ENCODE data around the gene CYBB.

Gene CYBB

GRCh38 chrX:37779857-37780256, at the start of gene CYBB:
CYBB (plus strand) TSS chrX:37780059; CDS start chrX:37780078, 19 bp downstream.
- H3K36me3 ChIP-seq (ENCODE audit: control insufficient read depth, insufficient read depth, low read length): no peaks in the 10 kb centered on the region
- H3K9me3 ChIP-seq (ENCODE audit: control insufficient read depth, insufficient read depth, low read depth, low read length): no peaks in the 10 kb centered on the region
- no peaks in the 10 kb centered on the region for H3K4me1 ChIP-seq (ENCODE audit: control insufficient read depth, insufficient read depth, low read length)
- H3K27ac ChIP-seq (ENCODE audit: low read depth, low read length): no peak within 1 kb of the TSS
- no peak within 1 kb of the TSS for H3K9ac ChIP-seq (ENCODE audit: low read length)
- H3K27me3 ChIP-seq (ENCODE audit: control insufficient read depth, insufficient read depth, low read length): no peaks in the 10 kb centered on the region; the same call in 1 of the 2 replicates
- H3K4me3 ChIP-seq (ENCODE audit: low read depth, low read length): no peak within 1 kb of the TSS

GRCh38 chrX:37745354-37745753, 34.5 kb upstream of the CYBB start:
- H3K9ac ChIP-seq (ENCODE audit: low read length): no peak overlapping the region
- H3K27ac ChIP-seq (ENCODE audit: low read depth, low read length): no peak overlapping the region
- no peaks in the 10 kb centered on the region; the same call in 1 of the 2 replicates for H3K27me3 ChIP-seq (ENCODE audit: control insufficient read depth, insufficient read depth, low read length)
- H3K9me3 ChIP-seq (ENCODE audit: control insufficient read depth, insufficient read depth, low read depth, low read length): no peaks in the 10 kb centered on the region
- H3K4me3 ChIP-seq (ENCODE audit: low read depth, low read length): no peak overlapping the region
- no peaks in the 10 kb centered on the region for H3K36me3 ChIP-seq (ENCODE audit: control insufficient read depth, insufficient read depth, low read length)
- H3K4me1 ChIP-seq (ENCODE audit: control insufficient read depth, insufficient read depth, low read length): no peaks in the 10 kb centered on the region

- no peaks in the 10 kb centered on the region; the same call in 1 of the 2 replicates for H3K27me3 ChIP-seq (ENCODE audit: control insufficient read depth, insufficient read depth, low read length)
- no peak overlapping the region for H3K9ac ChIP-seq (ENCODE audit: low read length)
- no peaks in the 10 kb centered on the region for H3K9me3 ChIP-seq (ENCODE audit: control insufficient read depth, insufficient read depth, low read depth, low read length)
- no peaks in the 10 kb centered on the region for H3K36me3 ChIP-seq (ENCODE audit: control insufficient read depth, insufficient read depth, low read length)
- H3K27ac ChIP-seq (ENCODE audit: low read depth, low read length): no peak overlapping the region
- no peaks in the 10 kb centered on the region for H3K4me1 ChIP-seq (ENCODE audit: control insufficient read depth, insufficient read depth, low read length)
- H3K4me3 ChIP-seq (ENCODE audit: low read depth, low read length): no peak overlapping the region
Measured at GRCh38 chrX:37745835-37746217, 34.0 kb upstream of the CYBB start.

- H3K27ac ChIP-seq (ENCODE audit: low read depth, low read length): no peak overlapping the region
- no peaks in the 10 kb centered on the region for H3K4me1 ChIP-seq (ENCODE audit: control insufficient read depth, insufficient read depth, low read length)
- no peaks in the 10 kb centered on the region for H3K36me3 ChIP-seq (ENCODE audit: control insufficient read depth, insufficient read depth, low read length)
- H3K9ac ChIP-seq (ENCODE audit: low read length): no peak overlapping the region
- H3K27me3 ChIP-seq (ENCODE audit: control insufficient read depth, insufficient read depth, low read length): no peaks in the 10 kb centered on the region; the same call in 1 of the 2 replicates
- H3K4me3 ChIP-seq (ENCODE audit: low read depth, low read length): no peak overlapping the region
- H3K9me3 ChIP-seq (ENCODE audit: control insufficient read depth, insufficient read depth, low read depth, low read length): no peaks in the 10 kb centered on the region
Measured at GRCh38 chrX:37746218-37746941, 33.5 kb upstream of the CYBB start.

GRCh38 chrX:37746951-37747350, 32.9 kb upstream of the CYBB start:
- no peaks in the 10 kb centered on the region for H3K4me1 ChIP-seq (ENCODE audit: control insufficient read depth, insufficient read depth, low read length)
- no peak overlapping the region for H3K9ac ChIP-seq (ENCODE audit: low read length)
- H3K4me3 ChIP-seq (ENCODE audit: low read depth, low read length): no peak overlapping the region
- no peak overlapping the region for H3K27ac ChIP-seq (ENCODE audit: low read depth, low read length)
- H3K36me3 ChIP-seq (ENCODE audit: control insufficient read depth, insufficient read depth, low read length): no peaks in the 10 kb centered on the region
- no peaks in the 10 kb centered on the region; the same call in 1 of the 2 replicates for H3K27me3 ChIP-seq (ENCODE audit: control insufficient read depth, insufficient read depth, low read length)
- H3K9me3 ChIP-seq (ENCODE audit: control insufficient read depth, insufficient read depth, low read depth, low read length): no peaks in the 10 kb centered on the region

GRCh38 chrX:37752281-37752680, 27.6 kb upstream of the CYBB start:
- H3K4me1 ChIP-seq (ENCODE audit: control insufficient read depth, insufficient read depth, low read length): no peaks in the 10 kb centered on the region
- H3K9me3 ChIP-seq (ENCODE audit: control insufficient read depth, insufficient read depth, low read depth, low read length): no peaks in the 10 kb centered on the region
- H3K27ac ChIP-seq (ENCODE audit: low read depth, low read length): no peak overlapping the region
- H3K36me3 ChIP-seq (ENCODE audit: control insufficient read depth, insufficient read depth, low read length): no peaks in the 10 kb centered on the region
- no peak overlapping the region for H3K9ac ChIP-seq (ENCODE audit: low read length)
- H3K4me3 ChIP-seq (ENCODE audit: low read depth, low read length): no peak overlapping the region
- no peaks in the 10 kb centered on the region; the same call in 1 of the 2 replicates for H3K27me3 ChIP-seq (ENCODE audit: control insufficient read depth, insufficient read depth, low read length)

- H3K4me3 ChIP-seq (ENCODE audit: low read depth, low read length): no peak overlapping the region
- no peaks in the 10 kb centered on the region for H3K36me3 ChIP-seq (ENCODE audit: control insufficient read depth, insufficient read depth, low read length)
- no peak overlapping the region for H3K9ac ChIP-seq (ENCODE audit: low read length)
- H3K27ac ChIP-seq (ENCODE audit: low read depth, low read length): no peak overlapping the region
- H3K27me3 ChIP-seq (ENCODE audit: control insufficient read depth, insufficient read depth, low read length): no peaks in the 10 kb centered on the region; the same call in 1 of the 2 replicates
- no peaks in the 10 kb centered on the region for H3K9me3 ChIP-seq (ENCODE audit: control insufficient read depth, insufficient read depth, low read depth, low read length)
- no peaks in the 10 kb centered on the region for H3K4me1 ChIP-seq (ENCODE audit: control insufficient read depth, insufficient read depth, low read length)
Measured at GRCh38 chrX:37752936-37753335, 26.9 kb upstream of the CYBB start.

GRCh38 chrX:37753384-37753783, 26.5 kb upstream of the CYBB start:
- Histone ChIP-seq H3K27ac (ENCODE audit: low read depth, low read length) (no peak overlapping the region), H3K4me3 (ENCODE audit: low read depth, low read length) (no peak overlapping the region), H3K4me1 (ENCODE audit: control insufficient read depth, insufficient read depth, low read length) (no peaks in the 10 kb centered on the region), H3K9me3 (ENCODE audit: control insufficient read depth, insufficient read depth, low read depth, low read length) (no peaks in the 10 kb centered on the region), H3K36me3 (ENCODE audit: control insufficient read depth, insufficient read depth, low read length) (no peaks in the 10 kb centered on the region), H3K27me3 (ENCODE audit: control insufficient read depth, insufficient read depth, low read length) (peaks cover 3% of the 10 kb centered on the region; the same call in 1 of the 2 replicates), H3K9ac (ENCODE audit: low read length) (no peak overlapping the region)

- H3K4me1 ChIP-seq (ENCODE audit: control insufficient read depth, insufficient read depth, low read length): no peaks in the 10 kb centered on the region
- no peaks in the 10 kb centered on the region for H3K9me3 ChIP-seq (ENCODE audit: control insufficient read depth, insufficient read depth, low read depth, low read length)
- H3K4me3 ChIP-seq (ENCODE audit: low read depth, low read length): no peak overlapping the region
- H3K27me3 ChIP-seq (ENCODE audit: control insufficient read depth, insufficient read depth, low read length): peaks cover 3% of the 10 kb centered on the region; the same call in 1 of the 2 replicates
- no peak overlapping the region for H3K9ac ChIP-seq (ENCODE audit: low read length)
- no peaks in the 10 kb centered on the region for H3K36me3 ChIP-seq (ENCODE audit: control insufficient read depth, insufficient read depth, low read length)
- H3K27ac ChIP-seq (ENCODE audit: low read depth, low read length): no peak overlapping the region
Measured at GRCh38 chrX:37754516-37754915, 25.3 kb upstream of the CYBB start.

- Histone ChIP-seq H3K27ac (ENCODE audit: low read depth, low read length) (no peak overlapping the region), H3K9ac (ENCODE audit: low read length) (no peak overlapping the region), H3K4me3 (ENCODE audit: low read depth, low read length) (no peak overlapping the region), H3K9me3 (ENCODE audit: control insufficient read depth, insufficient read depth, low read depth, low read length) (no peaks in the 10 kb centered on the region), H3K4me1 (ENCODE audit: control insufficient read depth, insufficient read depth, low read length) (no peaks in the 10 kb centered on the region), H3K36me3 (ENCODE audit: control insufficient read depth, insufficient read depth, low read length) (no peaks in the 10 kb centered on the region), H3K27me3 (ENCODE audit: control insufficient read depth, insufficient read depth, low read length) (peaks cover 3% of the 10 kb centered on the region; the same call in 1 of the 2 replicates)
Measured at GRCh38 chrX:37755025-37755424, 24.8 kb upstream of the CYBB start.

- no peaks in the 10 kb centered on the region for H3K4me1 ChIP-seq (ENCODE audit: control insufficient read depth, insufficient read depth, low read length)
- H3K27me3 ChIP-seq (ENCODE audit: control insufficient read depth, insufficient read depth, low read length): peaks cover 3% of the 10 kb centered on the region; the same call in 1 of the 2 replicates
- H3K9ac ChIP-seq (ENCODE audit: low read length): no peak overlapping the region
- H3K4me3 ChIP-seq (ENCODE audit: low read depth, low read length): no peak overlapping the region
- no peaks in the 10 kb centered on the region for H3K9me3 ChIP-seq (ENCODE audit: control insufficient read depth, insufficient read depth, low read depth, low read length)
- H3K27ac ChIP-seq (ENCODE audit: low read depth, low read length): no peak overlapping the region
- no peaks in the 10 kb centered on the region for H3K36me3 ChIP-seq (ENCODE audit: control insufficient read depth, insufficient read depth, low read length)
Measured at GRCh38 chrX:37757082-37757481, 22.8 kb upstream of the CYBB start.
